Osteocyte (in vitro differentiated cells): Measurements from ENCODE around the gene NOP9. TPM values are rescaled to one million over a fixed set of nuclear protein-coding genes. Genes with fewer than 3 reads are reported as not detected.

ENCODE experiments used
- DNase-seq: peaks from one replicate; pipeline ENCODE4 v3.0.0; 2021; ENCODE audit warnings: mixed read lengths; ENCODE audit not compliant: unreplicated experiment; ENCODE audit errors: extremely low spot score
- H3K27ac Mint-ChIP-seq: one replicate; pipeline ENCODE4 v1.8.0; 2021; ENCODE audit warnings: mild to moderate bottlenecking, mixed read lengths; ENCODE audit not compliant: unreplicated experiment
- H3K27me3 Mint-ChIP-seq: one replicate; pipeline ENCODE4 v1.8.0; 2021; ENCODE audit warnings: mixed read lengths; ENCODE audit not compliant: unreplicated experiment
- H3K36me3 Mint-ChIP-seq: one replicate; pipeline ENCODE4 v1.8.0; 2021; ENCODE audit warnings: mixed read lengths; ENCODE audit not compliant: unreplicated experiment
- H3K4me1 Mint-ChIP-seq: one replicate; pipeline ENCODE4 v1.8.0; 2021; ENCODE audit warnings: mixed read lengths; ENCODE audit not compliant: unreplicated experiment
- H3K4me3 Mint-ChIP-seq: one replicate; pipeline ENCODE4 v1.8.0; 2021; ENCODE audit warnings: mild to moderate bottlenecking, moderate library complexity, mixed read lengths; ENCODE audit not compliant: unreplicated experiment
- H3K9me3 Mint-ChIP-seq: one replicate; pipeline ENCODE4 v1.8.0; 2021; ENCODE audit warnings: mixed read lengths; ENCODE audit not compliant: unreplicated experiment
- total RNA-seq: library from RNA; stranded (reverse); gene quantifications from 2 replicates; pipeline ENCODE4 v1.2.1, GENCODE V29; 2021
- TF ChIP-seq, protein P1 (sequence below): fragments of 200-600 bp; sonication (generic); IDR thresholded peaks from 2 replicates; pipeline ENCODE4 v1.5.0; 2021; ENCODE audit warnings: antibody characterized with exemption, mild to moderate bottlenecking, moderate library complexity

The NOP9 gene
- total RNA-seq, 1 donor from 2014 or later = 28.2 TPM

DNA sequence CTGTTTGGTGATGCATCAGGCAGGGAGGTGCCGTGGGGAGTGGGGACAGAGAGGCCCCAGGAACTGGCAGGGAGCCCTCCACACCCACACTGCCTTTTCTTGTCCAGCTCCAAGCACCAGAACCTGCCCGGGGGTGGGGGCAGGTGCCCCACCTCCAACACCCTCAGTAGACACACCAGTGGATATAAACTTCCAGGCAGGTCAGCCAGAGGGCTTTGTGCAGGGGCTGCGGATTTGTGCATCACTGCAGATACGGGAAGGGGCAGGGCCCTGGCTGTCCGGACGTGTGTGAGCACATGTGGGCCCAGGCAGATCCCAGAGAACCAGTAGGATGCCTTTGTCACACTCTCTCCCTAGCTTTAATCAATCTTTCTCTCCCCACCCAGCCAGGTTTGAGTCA lies 35.4 kb upstream of the NOP9 start:
- no peak for DNase-seq
- Mint-ChIP-seq H3K4me3 (no peak overlapping the region), H3K4me1 (peaks cover 3% of the 10 kb centered on the region), H3K36me3 (peaks cover 9% of the 10 kb centered on the region), H3K27ac (no peak overlapping the region), H3K27me3 (no peaks in the 10 kb centered on the region), H3K9me3 (no peaks in the 10 kb centered on the region)
- TF ChIP-seq, protein P1, sequence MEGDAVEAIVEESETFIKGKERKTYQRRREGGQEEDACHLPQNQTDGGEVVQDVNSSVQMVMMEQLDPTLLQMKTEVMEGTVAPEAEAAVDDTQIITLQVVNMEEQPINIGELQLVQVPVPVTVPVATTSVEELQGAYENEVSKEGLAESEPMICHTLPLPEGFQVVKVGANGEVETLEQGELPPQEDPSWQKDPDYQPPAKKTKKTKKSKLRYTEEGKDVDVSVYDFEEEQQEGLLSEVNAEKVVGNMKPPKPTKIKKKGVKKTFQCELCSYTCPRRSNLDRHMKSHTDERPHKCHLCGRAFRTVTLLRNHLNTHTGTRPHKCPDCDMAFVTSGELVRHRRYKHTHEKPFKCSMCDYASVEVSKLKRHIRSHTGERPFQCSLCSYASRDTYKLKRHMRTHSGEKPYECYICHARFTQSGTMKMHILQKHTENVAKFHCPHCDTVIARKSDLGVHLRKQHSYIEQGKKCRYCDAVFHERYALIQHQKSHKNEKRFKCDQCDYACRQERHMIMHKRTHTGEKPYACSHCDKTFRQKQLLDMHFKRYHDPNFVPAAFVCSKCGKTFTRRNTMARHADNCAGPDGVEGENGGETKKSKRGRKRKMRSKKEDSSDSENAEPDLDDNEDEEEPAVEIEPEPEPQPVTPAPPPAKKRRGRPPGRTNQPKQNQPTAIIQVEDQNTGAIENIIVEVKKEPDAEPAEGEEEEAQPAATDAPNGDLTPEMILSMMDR = no peak

DNA sequence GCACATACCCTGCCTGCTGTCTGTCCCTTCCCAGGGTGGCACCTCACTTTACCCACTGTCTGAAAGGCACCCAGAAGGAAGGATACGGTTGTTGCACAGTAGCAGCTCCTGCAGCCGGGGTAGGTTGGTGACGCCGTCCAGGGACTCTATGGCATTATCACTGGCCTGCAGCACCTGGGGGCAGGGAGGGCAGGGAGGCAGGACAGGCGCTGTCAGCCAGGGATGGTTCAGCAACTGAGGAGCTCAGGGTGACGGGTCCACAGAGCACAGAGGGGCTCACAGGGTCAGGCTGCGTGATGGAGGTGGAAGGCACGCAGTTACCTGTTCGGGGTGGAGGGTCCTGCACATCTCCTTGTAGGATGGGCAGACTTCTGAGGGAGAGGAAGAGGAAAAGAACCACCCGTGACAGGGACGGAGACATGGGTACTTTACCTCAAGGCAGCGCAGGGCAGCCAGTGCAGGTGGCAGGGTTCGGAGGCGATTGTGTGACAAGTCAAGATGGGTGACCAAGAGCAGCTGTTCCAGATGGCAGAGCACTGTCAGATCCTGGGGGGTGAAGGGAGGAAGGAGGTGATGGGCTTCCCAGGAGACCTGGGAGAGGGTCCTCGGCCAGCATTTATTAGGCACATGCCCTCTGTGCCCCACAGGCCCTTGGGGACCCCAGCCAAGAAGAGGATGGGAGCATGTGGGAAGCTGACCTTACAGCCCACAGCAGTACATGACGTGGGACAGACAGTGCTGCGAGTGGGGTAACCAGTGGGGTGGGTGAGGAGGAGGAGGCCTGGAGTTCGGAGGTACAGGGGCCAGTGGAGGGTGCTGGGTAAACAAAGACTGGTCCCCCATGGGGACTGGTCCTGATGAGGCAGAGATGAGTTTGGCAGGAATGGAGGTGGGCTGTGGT lies 33.1 kb upstream of the NOP9 start:
- Mint-ChIP-seq H3K4me1 (peaks cover 3% of the 10 kb centered on the region), H3K36me3 (peaks cover 9% of the 10 kb centered on the region), H3K9me3 (no peaks in the 10 kb centered on the region), H3K4me3 (no peak overlapping the region), H3K27ac (no peak overlapping the region), H3K27me3 (no peaks in the 10 kb centered on the region)
- no peak for DNase-seq
- TF ChIP-seq, protein P1 = no peak

DNA sequence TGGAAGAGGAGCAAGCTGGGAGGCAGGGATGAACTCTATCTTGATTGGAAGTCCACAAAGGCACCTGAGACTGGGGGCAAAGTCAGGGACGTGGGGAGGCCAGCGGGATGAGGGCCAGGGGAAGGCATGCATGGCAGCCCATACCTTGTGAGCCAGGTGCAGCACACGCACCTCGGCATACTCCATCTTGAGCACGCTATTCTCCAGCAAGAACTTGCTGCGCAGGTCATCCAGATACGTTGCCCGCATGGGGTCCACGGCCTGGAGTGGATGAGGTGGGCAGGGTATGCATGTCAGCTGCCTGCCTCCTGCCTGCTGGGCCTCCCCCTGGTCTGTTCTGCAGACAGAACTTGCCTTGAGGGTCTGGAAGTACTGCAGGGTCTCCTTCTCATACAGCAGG lies 32.1 kb upstream of the NOP9 start:
- Mint-ChIP-seq H3K27me3 (no peaks in the 10 kb centered on the region), H3K4me3 (no peak overlapping the region), H3K9me3 (no peaks in the 10 kb centered on the region), H3K4me1 (peaks cover 12% of the 10 kb centered on the region), H3K36me3 (peaks cover 9% of the 10 kb centered on the region), H3K27ac (no peak overlapping the region)
- no peak for DNase-seq
- TF ChIP-seq, protein P1 = no peak

DNA sequence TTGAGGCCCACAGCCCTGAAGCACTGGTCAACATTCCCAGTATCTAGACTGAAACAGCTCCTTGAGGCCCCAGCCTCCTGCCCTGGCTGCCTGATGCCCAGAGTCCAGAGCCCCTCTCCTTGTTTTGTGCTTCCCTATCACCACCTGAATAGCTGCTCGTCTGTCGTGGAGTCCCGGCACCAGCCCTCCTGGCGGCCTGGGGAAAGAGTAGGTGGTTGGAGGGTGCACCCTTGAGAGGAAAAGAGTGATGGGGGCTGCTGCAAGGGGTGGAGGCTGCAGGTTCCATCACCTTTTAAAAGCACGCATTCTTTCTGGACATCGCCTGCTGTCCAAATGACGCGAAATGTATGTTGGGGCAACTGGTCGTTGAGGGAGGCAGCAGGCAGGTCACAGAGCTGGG lies 31.4 kb upstream of the NOP9 start:
- no peaks in the 10 kb centered on the region for H3K9me3 Mint-ChIP-seq
- H3K4me1 Mint-ChIP-seq = peaks cover 14% of the 10 kb centered on the region
- H3K4me3 Mint-ChIP-seq = no peak overlapping the region
- H3K36me3 Mint-ChIP-seq = peaks cover 9% of the 10 kb centered on the region
- H3K27me3 Mint-ChIP-seq = no peaks in the 10 kb centered on the region
- no peak overlapping the region for H3K27ac Mint-ChIP-seq
- no peak for DNase-seq
- TF ChIP-seq, protein P1 = no peak

DNA sequence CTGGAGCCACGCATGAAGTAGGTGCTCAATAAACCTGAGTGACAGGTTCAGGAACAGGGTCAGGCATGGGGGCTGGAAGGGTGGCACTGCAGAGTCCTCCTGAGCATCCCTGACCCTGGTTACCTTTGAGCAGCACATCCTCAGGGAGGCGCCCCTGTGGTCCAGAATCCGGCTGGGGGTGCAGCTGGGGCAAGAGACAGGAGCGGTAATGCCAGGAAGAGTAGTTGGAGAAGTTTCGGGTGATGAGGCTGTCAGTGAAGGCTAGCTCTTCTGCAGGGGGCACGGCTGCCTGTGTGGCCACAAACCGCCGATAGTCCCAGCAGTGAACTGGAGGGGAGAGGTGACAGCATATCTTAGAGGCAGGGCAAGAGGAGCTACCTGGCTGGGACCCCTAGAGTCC lies 30.3 kb upstream of the NOP9 start:
- no peak overlapping the region for H3K4me3 Mint-ChIP-seq
- no peak for DNase-seq
- H3K36me3 Mint-ChIP-seq = peaks cover 9% of the 10 kb centered on the region

More for the DNA sequence above, 30.3 kb upstream of the NOP9 start:
- H3K4me1 Mint-ChIP-seq = peaks cover 14% of the 10 kb centered on the region
- no peaks in the 10 kb centered on the region for H3K27me3 Mint-ChIP-seq
- no peak overlapping the region for H3K27ac Mint-ChIP-seq
- TF ChIP-seq, protein P1 = no peak
- no peaks in the 10 kb centered on the region for H3K9me3 Mint-ChIP-seq
